ENCODE measurements around the gene TEX52. TPM values are rescaled to one million over a fixed set of nuclear protein-coding genes. Genes with fewer than 3 reads are reported as not detected.
A peak's percentile ranks its signal among the peaks of the same experiment; 100 is the strongest.

Gene TEX52
- total and polyA plus RNA-seq, 2 donors (not counting 3 experiments of a cell fraction or from before 2014, with no cell fraction given) = not detected

GRCh38 chr12:2811801-2812200 is 45.0 kb downstream of the TEX52 start:
- intact Hi-C loops (cut with micrococcal nuclease) (loop anchor here (1.0 to 2.0 kb wide), 3 partner anchors 16 to 71 kb away; no protein-coding TSS in a partner anchor), dilution Hi-C loops (cut with MboI; ENCODE audit: extremely low pct_ligation_motif_present, low sequenced_read_pairs) (no loop called here)
- Histone ChIP-seq H4K20me1 (replicated peaks; ENCODE audit: control insufficient read depth, extremely low read depth, insufficient read depth, low read length) (no peaks in the 10 kb centered on the region), H3K79me2 (ENCODE audit: control insufficient read depth, insufficient read depth, low read length) (peaks cover 12% of the 10 kb centered on the region), H3K9ac (replicated peaks; ENCODE audit: extremely low read depth, insufficient read depth, low read length) (no peak overlapping the region), H3K9me1 (replicated peaks; ENCODE audit: control insufficient read depth, extremely low read depth, insufficient read depth, low read length) (no peaks in the 10 kb centered on the region), H3K36me3 (ENCODE audit: control insufficient read depth in 2 of 2, extremely low read depth in 1 of 2, insufficient read depth in 2 of 2, low read length in 2 of 2) (no peaks in the 10 kb centered on the region), H3K4me3 (replicated peaks in 1 of 3; ENCODE audit: insufficient read depth in 1 of 3, low read depth in 1 of 3, low read length in 3 of 3) (peak overlapping the region in 1 of 3 experiments; percentile 94), H3K27ac (ENCODE audit: insufficient read depth, low read depth, low read length) (no peak overlapping the region), H2AFZ (ENCODE audit: low read depth, low read length) (no peak overlapping the region), H3K4me1 (ENCODE audit: control insufficient read depth, extremely low read depth, insufficient read depth, low read length) (peaks cover 6% of the 10 kb centered on the region), H3K9me3 (replicated peaks; ENCODE audit: control insufficient read depth, insufficient read depth, low read length) (no peaks in the 10 kb centered on the region), H3K4me2 (ENCODE audit: insufficient read depth, low read length) (peak overlapping the region; percentile 73), H3K27me3 (ENCODE audit: control insufficient read depth in 2 of 2, insufficient read depth in 2 of 2, low read length in 2 of 2) (no peaks in the 10 kb centered on the region)
- CTCF ChIA-PET = interaction anchor here (3.1 kb wide), 1 partner anchor 72 kb away, joined by 17 read pairs; no protein-coding TSS in a partner anchor
- POLR2A ChIA-PET = no interaction called here
- TF ChIP-seq JUN (IDR thresholded peaks at IDR 0.05; ENCODE audit: borderline replicate concordance, insufficient read depth, insufficient read length, low read depth) = no peak
- TF ChIP-seq EZH2 (IDR thresholded peaks at IDR 0.05; ENCODE audit: borderline replicate concordance, low read depth, low read length, severe bottlenecking) = no peak
- TF ChIP-seq MAX (IDR thresholded peaks at IDR 0.05; ENCODE audit: insufficient read depth, insufficient read length) = no peak
- no peak for TF ChIP-seq GATA2 (IDR thresholded peaks at IDR 0.05; ENCODE audit: insufficient read depth, insufficient read length, low read depth, low read length)
- no peak for TF ChIP-seq POLR2AphosphoS5 (IDR thresholded peaks at IDR 0.05; ENCODE audit: insufficient read depth, low read depth, low read length)
- no peak for TF ChIP-seq MYC (IDR thresholded peaks at IDR 0.05; ENCODE audit: low read depth, low read length)
- TF ChIP-seq CTCF (IDR thresholded peaks at IDR 0.05; ENCODE audit: extremely low read depth in 1 of 2, insufficient read depth in 1 of 2, low read depth in 1 of 2, low read length in 2 of 2) = no peak
- no peak for TF ChIP-seq FOS (IDR thresholded peaks at IDR 0.05; ENCODE audit: borderline replicate concordance, insufficient read depth, low read length)
- no peak for TF ChIP-seq POLR2A (IDR thresholded peaks at IDR 0.05; ENCODE audit: low read depth, low read length)
- FAIRE-seq (no peak), DNase-seq (ENCODE audit: low read depth, low spot score) (no peak)
- BruUV-seq (replicated peaks) = no TSS peak

Data from endothelial cell of umbilical vein (primary cell).